A549 (cell line): ENCODE measurements around the gene EZH1. TPM values are rescaled to one million over a fixed set of nuclear protein-coding genes. Genes with fewer than 3 reads are reported as not detected.
A peak's percentile ranks its signal among the peaks of the same experiment; 100 is the strongest.

Experiments used
- ATAC-seq, 2 experiments: fragments of 200-7000 bp in 1 of 2; fragments of >200 bp in 1 of 2; cut with Nextera tagmentation in 1 of 2; cut with Tn5 transposase in 1 of 2; 3 replicates each; pipeline versions ENCODE4 v1.8.0 to v1.9.1; 2018 to 2020; ENCODE audit warnings: mild to moderate bottlenecking in 1 of 2, moderate library complexity in 1 of 2
- CTCF ChIA-PET: fragments of 300-600 bp; sonication (Branson Sonifier 250); formaldehyde crosslinking; extraction: SDS; loops from one replicate; lab custom pipeline; 2021; ENCODE audit warnings: antibody characterized with exemption, inconsistent platforms; lab: Yijun Ruan, JAX
- POLR2A ChIA-PET: fragments of 350-600 bp; formaldehyde crosslinking; extraction: SDS; loops from one replicate; lab custom pipeline; 2021; ENCODE audit warnings: antibody characterized with exemption, inconsistent platforms; lab: Yijun Ruan, JAX
- DNase-seq, 2 experiments: peaks; one replicate each; pipeline versions ENCODE4 v3.0.0 to v3.0.0-alpha.2; 2011 to 2016; ENCODE audit warnings: low read depth in 1 of 2, low spot score in 1 of 2
- FAIRE-seq: peaks from 2 replicates; lab custom pipeline; 2011; peaks lifted over from hg19 to GRCh38; lab: Jason Lieb, UNC
- H3K27ac ChIP-seq, 2 experiments: fragments of >200 bp; sonication (Bioruptor Twin); formaldehyde crosslinking; 3 replicates each; pipeline ENCODE4 v1.5.1; 2016 to 2017
- H3K4me1 ChIP-seq: fragments of >200 bp; sonication (Bioruptor Twin); formaldehyde crosslinking; 3 replicates; pipeline ENCODE4 v1.6.1; 2016
- H3K4me2 ChIP-seq: fragments of >200 bp; sonication (Bioruptor Twin); formaldehyde crosslinking; 3 replicates; pipeline ENCODE4 v1.6.1; 2016
- H3K4me3 ChIP-seq: fragments of >200 bp; sonication (Bioruptor Twin); formaldehyde crosslinking; 3 replicates; pipeline ENCODE4 v1.5.1; 2016
- H3K9me3 ChIP-seq: fragments of >200 bp; sonication (Bioruptor Twin); formaldehyde crosslinking; 3 replicates; pipeline ENCODE4 v1.6.1; 2016
- BCL3 ChIP-seq: fragments of >200 bp; sonication (Bioruptor Twin); formaldehyde crosslinking; IDR thresholded peaks from 3 replicates; pipeline ENCODE4 v1.6.1; 2016
- CEBPB ChIP-seq, 2 experiments: fragments of >200 bp in 1 of 2; sonication (Bioruptor Twin) in 1 of 2; formaldehyde crosslinking in 1 of 2; IDR thresholded peaks; 2 replicates each; pipeline ENCODE4 v1.6.1; 2012 to 2016
- CTCF ChIP-seq: fragments of >200 bp; sonication (Bioruptor Twin); formaldehyde crosslinking; IDR thresholded peaks from 3 replicates; pipeline ENCODE4 v1.5.1; 2016
- E2F6 ChIP-seq: IDR thresholded peaks from 2 replicates; pipeline ENCODE4 v1.6.1; 2012; ENCODE audit warnings: low read depth, borderline replicate concordance
- EHMT2 ChIP-seq: fragments of 200-600 bp; sonication (generic); IDR thresholded peaks from 2 replicates; pipeline ENCODE4 v1.6.1; 2016; ENCODE audit warnings: antibody characterized with exemption, low read depth, mild to moderate bottlenecking, moderate library complexity
- EP300 ChIP-seq, 2 experiments: fragments of >200 bp; sonication (Bioruptor Twin); formaldehyde crosslinking; IDR thresholded peaks; 2 replicates in 1 of 2; 3 replicates in 1 of 2; pipeline ENCODE4 v1.6.1; 2016 to 2017
- ESRRA ChIP-seq: fragments of 150-350 bp; IDR thresholded peaks from 2 replicates; pipeline ENCODE4 v1.6.1; 2014; ENCODE audit warnings: mild to moderate bottlenecking, low read length, borderline replicate concordance
- FOSB ChIP-seq: fragments of 250-450 bp; sonication (Bioruptor Pico); IDR thresholded peaks from 2 replicates; pipeline ENCODE4 v1.5.0; 2020; ENCODE audit warnings: mild to moderate bottlenecking, moderate library complexity
- FOSL2 ChIP-seq, 2 experiments: fragments of 450-650 bp in 1 of 2; fragments of >200 bp in 1 of 2; sonication (Bioruptor Twin) in 1 of 2; formaldehyde crosslinking; IDR thresholded peaks; 2 replicates each; pipeline versions ENCODE4 v1.5.0 to v1.6.1; 2016 to 2020; ENCODE audit warnings: mild to moderate bottlenecking in 1 of 2, moderate library complexity in 1 of 2
- HOXA7 ChIP-seq: fragments of 250-450 bp; sonication (Bioruptor Pico); IDR thresholded peaks from 2 replicates; pipeline ENCODE4 v1.5.0; 2020; ENCODE audit warnings: mild to moderate bottlenecking, moderate library complexity
- MAX ChIP-seq: IDR thresholded peaks from 2 replicates; pipeline ENCODE4 v1.6.1; 2012
- RAD21 ChIP-seq, 2 experiments: fragments of >200 bp in 1 of 2; sonication (Bioruptor Twin) in 1 of 2; formaldehyde crosslinking in 1 of 2; IDR thresholded peaks in 1 of 2; conservative IDR thresholded peaks in 1 of 2; 2 replicates in 1 of 2; 3 replicates in 1 of 2; pipeline ENCODE4 v1.6.1; 2012 to 2018; ENCODE audit warnings: inconsistent platforms in 1 of 2
- REST ChIP-seq: fragments of 200-600 bp; sonication (generic); IDR thresholded peaks from 2 replicates; pipeline ENCODE4 v1.6.1; 2016; ENCODE audit warnings: antibody characterized with exemption, mild to moderate bottlenecking, moderate library complexity
- USF2 ChIP-seq: fragments of 450-650 bp; IDR thresholded peaks from 2 replicates; pipeline ENCODE4 v1.6.1; 2014; ENCODE audit warnings: antibody characterized with exemption
- ZNF302 ChIP-seq: fragments of 250-450 bp; sonication (Bioruptor Pico); IDR thresholded peaks from 2 replicates; pipeline ENCODE4 v1.9.0; 2021; ENCODE audit warnings: inconsistent platforms, mild to moderate bottlenecking, moderate library complexity
- WGBS: methylation state at CpG from one replicate; pipeline ENCODE4 v1.1.6; 2017; ENCODE audit errors: missing lambda C conversion rate; 5-methylcytosine and 5-hydroxymethylcytosine counted together
- polyA plus RNA-seq, 4 experiments: library from polyadenylated mRNA; depleted of rRNA in 3 of 4; stranded (reverse); fragments of >200 nt; fragmentation: RNase III in 1 of 4; extraction: RNeasy Plus Mini Kit Qiagen cat#74134 plus additional on column Dnase treatment in 1 of 4; gene quantifications; 2 replicates in 3 of 4; 3 replicates in 1 of 4; pipeline ENCODE4 v1.2.3, GENCODE V29; 2011 to 2017

Gene EZH1
- polyA plus RNA-seq, 2 of the 4 experiments (the other 2 are of a cell fraction) = 20.1 to 41.1 TPM

- Histone ChIP-seq H3K4me3 (no peak overlapping the region), H3K9me3 (peaks cover 6% of the 10 kb centered on the region; the same call in 1 of the 3 replicates)
- POLR2A ChIA-PET = no interaction called here
- DNase-seq = no peak
- TF ChIP-seq HOXA7 (CRISPR knock-in tag) = no peak
- no peak for TF ChIP-seq EHMT2
- TF ChIP-seq CEBPB (IDR thresholded peaks at IDR 0.05) = no peak
- no peak for TF ChIP-seq ESRRA
- no peak for TF ChIP-seq FOSL2 (IDR thresholded peaks at IDR 0.05)
- TF ChIP-seq FOSL2 (CRISPR knock-in tag; IDR thresholded peaks at IDR 0.05) = no peak
- no peak for TF ChIP-seq RAD21 (conservative IDR thresholded peaks at IDR 0.05 in 1 of 2, IDR thresholded peaks at IDR 0.05 in 1 of 2)
- TF ChIP-seq EP300 (IDR thresholded peaks at IDR 0.05) = no peak
- TF ChIP-seq BCL3 = no peak
- TF ChIP-seq FOSB (CRISPR knock-in tag) = no peak
- TF ChIP-seq ZNF302 = no peak
- TF ChIP-seq MAX = no peak
- no peak for TF ChIP-seq USF2
- no peak for TF ChIP-seq E2F6
- no peak for TF ChIP-seq CTCF
- TF ChIP-seq, all 56 proteins: peak for 0
- 16% methylated on average over 1 of the region's 1 CpG for WGBS
- ATAC-seq = no peak
- Histone ChIP-seq H3K27ac (no peak overlapping the region), H3K4me1 (peaks cover 9% of the 10 kb centered on the region; the same call in 2 of the 3 replicates), H3K4me2 (no peak overlapping the region)
- CTCF ChIA-PET = interaction anchor here (1.1 kb wide), 1 partner anchor 23 kb away, joined by 5 read pairs; no protein-coding TSS in a partner anchor
- FAIRE-seq = peak; percentile 81
Observed at GRCh38 chr17:42740699-42741098, 4.1 kb downstream of the EZH1 start.

GRCh38 chr17:42725143-42725542, 19.7 kb downstream of the EZH1 start:
- Histone ChIP-seq H3K27ac (no peak overlapping the region), H3K4me3 (no peak overlapping the region), H3K9me3 (no peaks in the 10 kb centered on the region), H3K4me2 (no peak overlapping the region), H3K4me1 (no peaks in the 10 kb centered on the region)
- ATAC-seq (no peak), FAIRE-seq (no peak), DNase-seq (no peak)
- POLR2A ChIA-PET = no interaction called here
- WGBS = 95% methylated on average over 6 of the region's 6 CpGs
- TF ChIP-seq CEBPB (IDR thresholded peaks at IDR 0.05) (peak; percentile 26 to 59; a peak in 3 of 4 replicates), REST (no peak)
- CTCF ChIA-PET = interaction anchor here (0.8 to 1.9 kb wide), 8 partner anchors 8 to 143 kb away, joined by 3 to 6 read pairs (median 4); partner anchors contain the start of genes BECN1 and VPS25
